Activated naive CD8-positive, alpha-beta T cell treated with anti-CD3 and anti-CD28 coated beads for 36 hours (primary cell): Measurements from ENCODE around the gene MOB2. TPM values are rescaled to one million over a fixed set of nuclear protein-coding genes. Genes with fewer than 3 reads are reported as not detected.
"Not testable (repeated sequence)": the region's sequence is repeated elsewhere in the genome, so short reads cannot be mapped to it uniquely, and the experiment has no call there.

ENCODE experiments used
- DNase-seq: peaks from one replicate; pipeline ENCODE4 v3.0.0; 2021
- H3K27ac Mint-ChIP-seq: one replicate; pipeline ENCODE4 v1.8.0; 2022; ENCODE audit warnings: mild to moderate bottlenecking, moderate library complexity, mixed read lengths
- H3K27me3 Mint-ChIP-seq: one replicate; pipeline ENCODE4 v1.8.0; 2022; ENCODE audit warnings: mild to moderate bottlenecking, mixed read lengths
- H3K36me3 Mint-ChIP-seq: one replicate; pipeline ENCODE4 v1.8.0; 2021; ENCODE audit warnings: mild to moderate bottlenecking, mixed read lengths
- H3K4me1 Mint-ChIP-seq: one replicate; pipeline ENCODE4 v1.8.0; 2021; ENCODE audit warnings: mixed read lengths
- H3K4me3 Mint-ChIP-seq: one replicate; pipeline ENCODE4 v1.8.0; 2022; ENCODE audit warnings: mild to moderate bottlenecking, moderate library complexity, mixed read lengths
- H3K9me3 Mint-ChIP-seq: one replicate; pipeline ENCODE4 v1.8.0; 2022; ENCODE audit warnings: mixed read lengths
- total RNA-seq, 2 experiments: library from RNA; stranded (reverse); gene quantifications; one replicate each; pipeline ENCODE4 v1.2.3, GENCODE V29; 2021

The MOB2 gene
- total RNA-seq, 2 experiments from 2014 or later, result 15.2 to 16.3 TPM

GRCh38 chr11:1521382-1522080, 35.0 kb upstream of the MOB2 start:
- DNase-seq, result no peak
- peak overlapping the region; percentile 47 for H3K27ac Mint-ChIP-seq
- H3K9me3 Mint-ChIP-seq, result no peaks in the 10 kb centered on the region
- H3K4me3 Mint-ChIP-seq, result no peak overlapping the region
- H3K27me3 Mint-ChIP-seq, result no peaks in the 10 kb centered on the region
- no peaks in the 10 kb centered on the region for H3K36me3 Mint-ChIP-seq
- H3K4me1 Mint-ChIP-seq, result peaks cover 33% of the 10 kb centered on the region

- no peaks in the 10 kb centered on the region for H3K27me3 Mint-ChIP-seq
- no peak for DNase-seq
- H3K9me3 Mint-ChIP-seq, result no peaks in the 10 kb centered on the region
- peak overlapping the region; percentile 47 for H3K27ac Mint-ChIP-seq
- H3K36me3 Mint-ChIP-seq, result no peaks in the 10 kb centered on the region
- H3K4me1 Mint-ChIP-seq, result peaks cover 37% of the 10 kb centered on the region
- H3K4me3 Mint-ChIP-seq, result no peak overlapping the region
Observed at GRCh38 chr11:1520663-1521267, 34.2 kb upstream of the MOB2 start.

DNA sequence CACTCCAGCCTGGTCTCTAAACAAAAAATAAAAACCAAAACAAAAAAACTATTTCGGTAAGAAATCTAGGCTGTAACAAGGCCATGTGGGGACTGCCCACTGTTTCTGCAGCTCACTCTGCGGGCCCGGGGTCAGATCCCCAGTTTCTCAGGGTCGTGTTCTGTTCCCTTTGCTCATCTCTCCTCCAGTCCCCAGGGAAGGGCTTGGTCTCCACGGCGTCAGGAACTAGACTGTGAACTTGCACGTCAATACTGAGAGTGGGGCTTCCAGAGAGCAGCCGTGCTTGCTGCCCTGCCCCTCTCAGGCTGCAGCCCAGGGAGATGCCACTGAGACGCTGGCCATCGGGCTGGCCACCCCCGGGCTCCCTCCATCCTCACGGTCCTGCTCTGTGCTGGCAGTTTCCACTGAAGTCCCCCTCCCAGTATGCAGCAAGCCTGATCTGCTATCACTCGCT, 33.7 kb upstream of the MOB2 start:
- Mint-ChIP-seq H3K36me3 (no peaks in the 10 kb centered on the region), H3K9me3 (no peaks in the 10 kb centered on the region), H3K27me3 (no peaks in the 10 kb centered on the region), H3K4me3 (no peak overlapping the region), H3K4me1 (peaks cover 39% of the 10 kb centered on the region), H3K27ac (no peak overlapping the region)
- no peak for DNase-seq

DNA sequence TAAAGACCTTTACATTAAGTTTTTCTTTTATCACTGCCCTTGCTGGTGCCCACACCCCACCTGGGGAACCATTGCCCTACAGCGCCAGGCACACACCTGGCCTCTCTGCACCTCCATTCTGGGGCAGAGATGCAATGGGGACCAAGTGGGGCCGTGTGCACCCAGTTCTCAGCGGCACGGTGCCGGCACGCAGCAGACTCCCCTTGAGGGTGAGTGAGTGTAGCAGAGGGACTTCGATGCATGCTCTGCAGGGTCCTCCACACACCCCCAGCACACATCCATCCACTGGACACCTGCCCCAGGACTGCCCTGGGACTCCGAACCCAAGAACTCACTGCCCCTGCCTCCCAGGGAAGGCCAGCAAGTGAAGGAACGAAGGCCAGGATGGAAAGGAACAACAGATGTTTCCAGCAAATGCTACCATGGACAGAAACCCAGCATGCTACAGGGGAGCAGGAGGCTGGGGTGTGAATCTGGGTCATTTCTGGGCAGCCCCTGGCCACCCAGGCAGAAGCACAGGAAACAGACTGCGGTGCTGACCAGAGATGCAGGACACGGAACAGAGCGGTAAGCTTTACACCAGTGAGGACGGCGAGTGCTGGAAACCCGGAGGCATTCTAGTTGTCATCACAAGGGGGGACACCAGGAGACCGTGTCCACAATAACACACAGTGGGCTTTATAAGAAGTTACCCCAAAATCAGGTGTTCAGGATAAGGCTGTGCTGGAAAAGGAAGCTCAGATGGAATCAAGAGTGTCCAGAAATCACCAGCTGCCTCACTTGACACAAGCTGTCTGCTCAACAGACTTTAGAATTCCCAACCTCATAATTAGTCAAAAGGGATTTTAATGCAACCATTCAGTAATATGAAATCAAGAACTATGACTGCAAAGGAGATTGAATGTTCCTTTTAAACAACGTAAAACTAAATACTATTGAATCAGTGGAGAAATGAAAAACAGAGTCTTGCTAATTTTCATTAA, 32.7 kb upstream of the MOB2 start:
- DNase-seq, result no peak
- H3K36me3 Mint-ChIP-seq, result no peaks in the 10 kb centered on the region
- no peak overlapping the region for H3K27ac Mint-ChIP-seq
- peaks cover 39% of the 10 kb centered on the region for H3K4me1 Mint-ChIP-seq
- H3K9me3 Mint-ChIP-seq, result no peaks in the 10 kb centered on the region
- H3K27me3 Mint-ChIP-seq, result no peaks in the 10 kb centered on the region
- H3K4me3 Mint-ChIP-seq, result no peak overlapping the region

DNA sequence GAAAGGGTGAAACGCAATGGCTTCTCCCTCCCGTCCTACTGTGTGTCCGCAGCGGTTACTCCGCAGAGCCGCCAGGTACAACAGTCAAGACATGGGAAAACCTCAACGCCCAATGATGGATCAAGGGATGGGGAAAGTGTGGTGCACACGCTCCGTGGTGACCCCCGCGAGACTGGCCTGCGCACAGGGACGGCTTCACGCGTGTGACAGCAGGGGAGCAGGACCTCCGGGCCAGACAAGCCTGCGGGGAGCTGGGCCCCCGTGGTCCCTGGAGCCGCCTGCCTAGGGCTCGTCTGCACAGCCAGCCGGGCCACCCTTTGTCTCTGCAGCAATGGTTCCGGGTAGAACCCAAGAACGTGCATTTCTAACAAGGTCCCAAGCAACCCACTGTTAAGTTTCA, 31.7 kb upstream of the MOB2 start:
- Mint-ChIP-seq H3K27me3 (no peaks in the 10 kb centered on the region), H3K36me3 (no peaks in the 10 kb centered on the region), H3K4me3 (no peak overlapping the region), H3K4me1 (peaks cover 37% of the 10 kb centered on the region), H3K9me3 (no peaks in the 10 kb centered on the region), H3K27ac (no peak overlapping the region)
- no peak for DNase-seq

- H3K27ac Mint-ChIP-seq, result no peak overlapping the region
- H3K9me3 Mint-ChIP-seq, result no peaks in the 10 kb centered on the region
- H3K36me3 Mint-ChIP-seq, result no peaks in the 10 kb centered on the region
- no peak for DNase-seq
- no peak overlapping the region for H3K4me3 Mint-ChIP-seq
- no peaks in the 10 kb centered on the region for H3K27me3 Mint-ChIP-seq
- H3K4me1 Mint-ChIP-seq, result peaks cover 37% of the 10 kb centered on the region
Observed at GRCh38 chr11:1517117-1518005, 30.8 kb upstream of the MOB2 start.

GRCh38 chr11:1516273-1517067, 29.9 kb upstream of the MOB2 start:
- no peak overlapping the region for H3K4me3 Mint-ChIP-seq
- no peaks in the 10 kb centered on the region for H3K9me3 Mint-ChIP-seq
- no peaks in the 10 kb centered on the region for H3K36me3 Mint-ChIP-seq
- H3K4me1 Mint-ChIP-seq, result peaks cover 36% of the 10 kb centered on the region
- no peaks in the 10 kb centered on the region for H3K27me3 Mint-ChIP-seq
- no peak overlapping the region for H3K27ac Mint-ChIP-seq
- no peak for DNase-seq

GRCh38 chr11:1515082-1516060, 28.8 kb upstream of the MOB2 start:
- H3K36me3 Mint-ChIP-seq, result no peaks in the 10 kb centered on the region

GRCh38 chr11:1514336-1515061, 27.9 kb upstream of the MOB2 start:
- H3K4me1 Mint-ChIP-seq, result peaks cover 34% of the 10 kb centered on the region
- no peaks in the 10 kb centered on the region for H3K27me3 Mint-ChIP-seq
- DNase-seq, result no peak
- no peak overlapping the region for H3K4me3 Mint-ChIP-seq
- H3K9me3 Mint-ChIP-seq, result no peaks in the 10 kb centered on the region
- no peak overlapping the region for H3K27ac Mint-ChIP-seq
- H3K36me3 Mint-ChIP-seq, result no peaks in the 10 kb centered on the region

More at GRCh38 chr11:1515082-1516060, 28.8 kb upstream of the MOB2 start:
- Mint-ChIP-seq H3K4me3 (no peak overlapping the region), H3K27ac (no peak overlapping the region), H3K27me3 (no peaks in the 10 kb centered on the region), H3K4me1 (peaks cover 34% of the 10 kb centered on the region), H3K9me3 (no peaks in the 10 kb centered on the region)
- DNase-seq, result peak; percentile 76

DNA sequence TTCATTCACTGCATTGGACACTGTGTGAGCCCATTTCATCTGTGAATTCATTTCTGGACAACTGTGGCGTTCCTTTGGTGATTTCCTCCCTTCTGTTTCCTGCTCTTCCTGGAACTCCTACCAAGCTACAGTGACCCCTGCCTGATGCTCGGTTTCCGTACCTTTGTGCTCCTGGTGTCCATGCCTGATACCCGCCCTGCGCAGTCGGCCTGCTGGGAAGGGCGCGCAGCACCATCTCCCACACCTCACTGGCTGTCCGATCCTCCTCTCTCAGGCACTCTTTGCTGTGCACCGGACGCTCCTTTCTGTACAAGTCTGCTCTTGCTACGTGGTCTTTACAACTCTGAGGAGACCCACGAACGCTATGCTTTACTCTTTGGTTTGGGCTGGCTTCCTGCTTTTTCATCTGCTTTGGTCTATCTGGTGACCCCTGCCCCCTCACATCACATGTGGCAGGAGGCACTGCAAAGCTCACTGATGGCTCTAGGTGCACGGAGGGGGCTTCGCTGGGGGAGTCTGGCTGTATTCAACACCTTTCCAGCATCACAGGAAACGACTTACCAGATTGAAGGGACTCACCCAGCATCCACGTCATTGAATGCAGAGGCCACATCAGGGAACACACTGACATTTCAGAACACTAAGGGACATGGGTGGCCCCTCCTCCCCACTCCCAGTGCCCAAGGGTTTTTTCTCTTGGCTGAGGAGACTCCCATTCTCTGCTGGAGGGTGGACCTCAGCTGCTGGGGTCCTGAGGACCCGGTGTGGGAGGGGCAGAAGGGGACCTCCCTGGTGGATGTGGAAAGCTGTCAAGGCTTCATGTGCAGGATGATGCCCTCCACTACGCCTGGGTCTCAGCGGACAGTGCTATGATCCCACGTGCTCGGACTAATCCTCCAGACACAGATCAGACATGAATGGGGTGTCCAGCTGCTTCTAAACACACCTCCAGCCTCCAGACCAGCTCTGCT, 27.0 kb upstream of the MOB2 start:
- DNase-seq, result no peak
- H3K4me1 Mint-ChIP-seq, result peaks cover 41% of the 10 kb centered on the region
- H3K36me3 Mint-ChIP-seq, result no peaks in the 10 kb centered on the region
- no peaks in the 10 kb centered on the region for H3K9me3 Mint-ChIP-seq
- H3K4me3 Mint-ChIP-seq, result no peak overlapping the region
- no peak overlapping the region for H3K27ac Mint-ChIP-seq
- no peaks in the 10 kb centered on the region for H3K27me3 Mint-ChIP-seq

DNA sequence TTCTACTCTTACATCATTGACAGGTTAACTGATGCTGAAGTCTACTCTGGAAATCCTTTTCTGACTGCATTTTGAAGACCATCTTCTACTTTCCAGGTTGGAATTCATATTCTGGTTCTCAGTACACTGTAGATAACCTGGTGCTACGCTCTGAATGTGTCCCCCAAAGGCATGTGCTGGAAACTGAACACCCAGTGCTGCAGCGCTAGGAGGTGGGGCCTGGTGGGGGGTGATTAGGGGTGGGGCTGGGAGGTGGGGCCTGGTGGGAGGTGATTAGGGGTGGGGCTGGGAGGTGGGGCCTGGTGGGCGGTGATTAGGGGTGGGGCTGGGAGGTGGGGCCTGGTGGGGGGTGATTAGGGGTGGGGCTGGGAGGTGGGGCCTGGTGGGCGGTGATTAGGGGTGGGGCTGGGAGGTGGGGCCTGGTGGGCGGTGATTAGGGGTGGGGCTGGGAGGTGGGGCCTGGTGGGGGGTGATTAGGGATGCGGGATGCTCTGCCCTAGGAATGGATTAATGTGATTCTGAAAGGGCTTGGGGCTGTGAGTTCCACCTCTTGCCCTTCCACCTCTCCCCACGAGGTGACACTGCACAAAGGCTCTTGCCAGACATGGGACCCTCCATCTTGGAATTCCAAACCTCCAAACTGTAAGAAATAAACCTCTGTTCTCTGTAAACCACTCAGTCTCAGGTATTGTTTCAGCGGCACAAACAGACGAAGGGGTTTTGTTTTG, 26.1 kb upstream of the MOB2 start:
- H3K4me3 Mint-ChIP-seq, H3K27ac Mint-ChIP-seq, H3K9me3 Mint-ChIP-seq, H3K36me3 Mint-ChIP-seq, H3K27me3 Mint-ChIP-seq, DNase-seq: not testable (repeated sequence)
- H3K4me1 Mint-ChIP-seq, result peaks cover 40% of the 10 kb centered on the region
